ENCODE data around the gene RASEF. TPM values are rescaled to one million over a fixed set of nuclear protein-coding genes. Genes with fewer than 3 reads are reported as not detected.

Gene RASEF
- total and polyA plus RNA-seq, 2 of the 13 experiments (the other 11 are each of a cell fraction or from before 2014, with no cell fraction given) = 0.07 TPM; not detected in 1

DNA sequence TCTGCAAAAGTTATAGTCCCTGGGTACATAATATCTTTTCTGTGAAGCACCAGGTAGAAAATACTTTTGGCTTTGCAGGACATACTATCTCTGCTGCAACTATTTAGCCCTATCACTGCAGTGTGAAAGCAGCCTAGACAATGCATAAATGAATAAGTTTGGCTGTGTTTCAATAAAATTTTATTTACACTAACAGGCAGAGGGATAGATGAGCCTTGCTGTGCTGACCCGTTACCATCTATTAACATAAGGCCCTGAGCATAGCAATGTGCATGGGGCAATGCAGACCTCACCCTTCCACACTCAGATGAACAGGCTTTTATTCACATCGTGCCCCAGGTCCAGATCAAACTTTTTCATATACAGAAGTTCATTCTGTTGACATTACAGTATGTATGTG is 27.8 kb downstream of the RASEF start (continued):
- TF ChIP-seq, protein P1, sequence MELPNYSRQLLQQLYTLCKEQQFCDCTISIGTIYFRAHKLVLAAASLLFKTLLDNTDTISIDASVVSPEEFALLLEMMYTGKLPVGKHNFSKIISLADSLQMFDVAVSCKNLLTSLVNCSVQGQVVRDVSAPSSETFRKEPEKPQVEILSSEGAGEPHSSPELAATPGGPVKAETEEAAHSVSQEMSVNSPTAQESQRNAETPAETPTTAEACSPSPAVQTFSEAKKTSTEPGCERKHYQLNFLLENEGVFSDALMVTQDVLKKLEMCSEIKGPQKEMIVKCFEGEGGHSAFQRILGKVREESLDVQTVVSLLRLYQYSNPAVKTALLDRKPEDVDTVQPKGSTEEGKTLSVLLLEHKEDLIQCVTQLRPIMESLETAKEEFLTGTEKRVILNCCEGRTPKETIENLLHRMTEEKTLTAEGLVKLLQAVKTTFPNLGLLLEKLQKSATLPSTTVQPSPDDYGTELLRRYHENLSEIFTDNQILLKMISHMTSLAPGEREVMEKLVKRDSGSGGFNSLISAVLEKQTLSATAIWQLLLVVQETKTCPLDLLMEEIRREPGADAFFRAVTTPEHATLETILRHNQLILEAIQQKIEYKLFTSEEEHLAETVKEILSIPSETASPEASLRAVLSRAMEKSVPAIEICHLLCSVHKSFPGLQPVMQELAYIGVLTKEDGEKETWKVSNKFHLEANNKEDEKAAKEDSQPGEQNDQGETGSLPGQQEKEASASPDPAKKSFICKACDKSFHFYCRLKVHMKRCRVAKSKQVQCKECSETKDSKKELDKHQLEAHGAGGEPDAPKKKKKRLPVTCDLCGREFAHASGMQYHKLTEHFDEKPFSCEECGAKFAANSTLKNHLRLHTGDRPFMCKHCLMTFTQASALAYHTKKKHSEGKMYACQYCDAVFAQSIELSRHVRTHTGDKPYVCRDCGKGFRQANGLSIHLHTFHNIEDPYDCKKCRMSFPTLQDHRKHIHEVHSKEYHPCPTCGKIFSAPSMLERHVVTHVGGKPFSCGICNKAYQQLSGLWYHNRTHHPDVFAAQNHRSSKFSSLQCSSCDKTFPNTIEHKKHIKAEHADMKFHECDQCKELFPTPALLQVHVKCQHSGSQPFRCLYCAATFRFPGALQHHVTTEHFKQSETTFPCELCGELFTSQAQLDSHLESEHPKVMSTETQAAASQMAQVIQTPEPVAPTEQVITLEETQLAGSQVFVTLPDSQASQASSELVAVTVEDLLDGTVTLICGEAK (IDR thresholded peaks at IDR 0.05) = no peak
- TF ChIP-seq, protein P1 (CRISPR knock-in tag; IDR thresholded peaks at IDR 0.05) = no peak

DNA sequence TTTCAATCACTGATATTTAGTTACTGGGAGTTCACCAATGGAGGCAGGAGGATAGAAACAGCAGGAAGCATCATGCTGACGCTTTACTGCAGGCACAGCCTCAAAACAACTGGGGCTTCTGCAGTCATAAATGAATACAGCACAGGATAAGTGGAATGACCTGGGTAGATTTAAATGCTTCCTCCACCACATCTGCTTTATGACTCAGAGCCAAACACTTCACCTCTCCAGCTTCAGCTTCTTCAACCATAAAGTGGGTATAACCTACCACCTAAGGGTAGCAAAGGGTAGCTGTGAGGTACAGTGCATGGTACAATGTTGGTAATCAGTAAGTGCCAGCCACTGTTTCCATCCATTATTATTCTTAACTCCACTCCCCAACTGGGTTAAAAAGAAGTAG is 28.4 kb downstream of the RASEF start:
- DNase-seq (ENCODE audit: low spot score) (no peak), ATAC-seq (no peak), FAIRE-seq (no peak)
- intact Hi-C loops (cut with micrococcal nuclease; ENCODE audit: unreplicated experiment) = no loop called here
- Histone ChIP-seq H2AFZ (ENCODE audit: low read length) (no peak overlapping the region), H3K4me2 (ENCODE audit: low read depth, low read length) (no peak overlapping the region), H3K27ac (ENCODE audit: extremely low read length, insufficient read depth, low read length) (no peak overlapping the region), H3K4me3 (replicated peaks in 1 of 3; ENCODE audit: insufficient read depth in 1 of 3, low read depth in 2 of 3, low read length in 3 of 3) (no peak overlapping the region), H3K27me3 (ENCODE audit: control insufficient read depth in 1 of 2, insufficient read depth in 2 of 2, low read length in 2 of 2) (peaks cover 0 to 4% of the 10 kb centered on the region in 2 experiments; a peak in 2 of 5 replicates), H3K79me2 (ENCODE audit: insufficient read depth, low read length) (no peaks in the 10 kb centered on the region), H3K9ac (ENCODE audit: insufficient read depth, low read depth, low read length) (no peak overlapping the region), H4K20me1 (ENCODE audit: insufficient read depth, low read length) (no peaks in the 10 kb centered on the region), H3K4me1 (ENCODE audit: insufficient read depth, low read length) (no peaks in the 10 kb centered on the region), H3K36me3 (replicated peaks in 1 of 2; ENCODE audit: control insufficient read depth in 1 of 2, insufficient read depth in 2 of 2, low read length in 2 of 2) (no peaks in the 10 kb centered on the region), H3K9me3 (ENCODE audit: low read length) (no peaks in the 10 kb centered on the region)
- in situ Hi-C loops (cut with HindIII; ENCODE audit: extremely low pct_ligation_motif_present, low pct_unique_long_range_greater_than_20kb) = no loop called here
- CTCF ChIA-PET (ENCODE audit: low intra/inter-chr PET ratio, low total read pairs) = no interaction called here
- no TSS peak for BruUV-seq (replicated peaks)
- POLR2A ChIA-PET = no interaction called here
- 0% methylated on average over 1 of the region's 1 CpG for WGBS (ENCODE audit: low lambda C conversion rate)
- TF ChIP-seq SP1 (IDR thresholded peaks at IDR 0.05) = no peak
- TF ChIP-seq SP1 (CRISPR knock-in tag; IDR thresholded peaks at IDR 0.05) = no peak
- no peak for TF ChIP-seq SOX5 (CRISPR knock-in tag; IDR thresholded peaks at IDR 0.05; ENCODE audit: borderline replicate concordance)

All from HepG2 (cell line).